Measurements from ENCODE around the gene CRYGS.
A peak's percentile ranks its signal among the peaks of the same experiment; 100 is the strongest.
"Not testable (repeated sequence)": the region's sequence is repeated elsewhere in the genome, so short reads cannot be mapped to it uniquely, and the experiment has no call there.

Gene CRYGS

DNA sequence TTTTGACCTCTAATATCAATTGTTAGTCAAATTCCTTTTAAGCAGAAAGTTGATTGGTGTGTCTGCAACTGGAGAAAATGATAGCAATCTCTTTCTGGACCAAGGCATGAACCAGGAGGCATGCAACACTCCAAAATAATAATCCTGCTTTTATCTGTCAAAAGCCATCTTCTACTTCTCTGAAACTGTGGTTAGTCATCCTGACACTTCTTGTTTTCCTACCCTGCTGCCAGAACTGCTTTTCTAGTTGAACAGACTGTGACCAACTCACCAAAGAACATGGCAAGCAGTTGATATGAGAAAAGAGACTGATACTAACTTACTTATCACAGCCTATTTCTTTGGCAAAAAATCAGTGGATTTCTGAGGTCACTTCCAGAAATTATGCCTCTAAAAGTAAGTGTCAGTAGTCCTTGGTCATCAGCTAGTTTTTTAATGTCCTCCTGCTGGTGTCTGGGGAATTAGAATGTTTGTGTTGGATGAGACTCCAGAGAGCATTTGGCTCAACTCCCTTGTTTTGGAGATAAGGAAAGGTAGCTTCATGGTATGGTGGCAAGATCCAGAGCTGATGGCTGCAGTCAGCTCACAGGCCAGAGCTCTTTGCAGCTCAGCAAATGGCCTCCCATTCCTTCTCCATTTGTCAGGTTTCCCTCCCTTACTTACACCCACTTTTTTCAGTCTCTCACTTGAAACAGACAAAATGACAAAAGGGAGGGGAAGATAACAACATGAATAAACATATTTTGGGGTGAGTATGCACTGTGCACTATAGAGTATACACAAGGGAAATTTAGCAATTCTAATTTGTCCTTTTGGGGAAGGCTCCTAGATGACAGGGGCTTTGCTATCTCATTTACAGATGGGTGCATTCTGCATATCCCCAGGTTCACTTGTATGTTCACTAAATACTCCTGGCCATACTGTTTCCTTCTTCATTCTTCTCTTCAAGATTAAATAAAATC, 7.0 kb downstream of the CRYGS start:
- Histone ChIP-seq H3K9me3 (ENCODE audit: control insufficient read depth, insufficient read depth, low read length) (no peaks in the 10 kb centered on the region), H3K4me3 (ENCODE audit: low read length) (no peak overlapping the region), H3K4me2 (ENCODE audit: low read length) (no peak overlapping the region), H3K9me2 (replicated peaks; ENCODE audit: control insufficient read depth, low read length) (no peaks in the 10 kb centered on the region), H3K4me1 (ENCODE audit: control insufficient read depth, low read length) (peaks cover 42% of the 10 kb centered on the region), H4K20me1 (ENCODE audit: control insufficient read depth, insufficient read depth, low read depth, low read length) (no peaks in the 10 kb centered on the region), H3K36me3 (ENCODE audit: control insufficient read depth, low read length) (no peaks in the 10 kb centered on the region), H3K27ac (ENCODE audit: low read depth, low read length) (no peak overlapping the region), H3F3A (ENCODE audit: control insufficient read depth, insufficient read depth) (peaks cover 18% of the 10 kb centered on the region), H3K27me3 (ENCODE audit: control insufficient read depth, low read length) (no peaks in the 10 kb centered on the region), H3K79me2 (ENCODE audit: control insufficient read depth, low read length) (no peaks in the 10 kb centered on the region)
- TF ChIP-seq EZH2phosphoT487 (IDR thresholded peaks at IDR 0.05; ENCODE audit: borderline replicate concordance, low read length) = no peak
- TF ChIP-seq, protein P1, sequence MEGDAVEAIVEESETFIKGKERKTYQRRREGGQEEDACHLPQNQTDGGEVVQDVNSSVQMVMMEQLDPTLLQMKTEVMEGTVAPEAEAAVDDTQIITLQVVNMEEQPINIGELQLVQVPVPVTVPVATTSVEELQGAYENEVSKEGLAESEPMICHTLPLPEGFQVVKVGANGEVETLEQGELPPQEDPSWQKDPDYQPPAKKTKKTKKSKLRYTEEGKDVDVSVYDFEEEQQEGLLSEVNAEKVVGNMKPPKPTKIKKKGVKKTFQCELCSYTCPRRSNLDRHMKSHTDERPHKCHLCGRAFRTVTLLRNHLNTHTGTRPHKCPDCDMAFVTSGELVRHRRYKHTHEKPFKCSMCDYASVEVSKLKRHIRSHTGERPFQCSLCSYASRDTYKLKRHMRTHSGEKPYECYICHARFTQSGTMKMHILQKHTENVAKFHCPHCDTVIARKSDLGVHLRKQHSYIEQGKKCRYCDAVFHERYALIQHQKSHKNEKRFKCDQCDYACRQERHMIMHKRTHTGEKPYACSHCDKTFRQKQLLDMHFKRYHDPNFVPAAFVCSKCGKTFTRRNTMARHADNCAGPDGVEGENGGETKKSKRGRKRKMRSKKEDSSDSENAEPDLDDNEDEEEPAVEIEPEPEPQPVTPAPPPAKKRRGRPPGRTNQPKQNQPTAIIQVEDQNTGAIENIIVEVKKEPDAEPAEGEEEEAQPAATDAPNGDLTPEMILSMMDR (IDR thresholded peaks at IDR 0.05; ENCODE audit: low read depth, low read length, poor library complexity, severe bottlenecking) = no peak

DNA sequence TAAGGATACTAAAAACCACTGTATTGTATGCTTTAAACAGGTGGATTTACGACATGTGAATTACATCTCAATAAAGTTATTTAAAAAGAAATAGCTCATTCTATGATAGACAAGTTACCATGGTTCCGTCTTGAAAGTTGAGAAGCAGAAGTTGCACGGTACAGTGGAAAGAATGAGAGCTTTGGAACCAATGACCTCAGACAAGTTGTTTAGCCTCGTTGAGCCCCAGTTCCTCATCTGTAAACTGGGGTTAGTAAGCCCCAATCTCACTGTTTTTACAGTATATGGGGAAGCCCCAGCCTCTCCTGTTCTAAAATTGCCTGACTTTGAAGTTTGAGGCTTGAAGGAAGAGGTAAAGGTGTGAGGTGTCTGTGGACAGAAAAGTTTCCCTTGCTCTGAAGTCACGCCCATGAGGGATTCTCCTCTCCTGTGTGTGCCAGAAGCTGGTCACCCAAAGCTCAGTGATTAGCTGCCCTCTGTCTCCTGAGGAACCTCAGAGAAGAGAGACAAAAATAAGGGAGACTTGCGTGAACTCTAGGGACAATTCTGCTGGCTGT, 10.0 kb downstream of the CRYGS start:
- Histone ChIP-seq H3K4me2 (ENCODE audit: low read length) (peak overlapping the region; percentile 92), H3K9me2 (replicated peaks; ENCODE audit: control insufficient read depth, low read length) (no peaks in the 10 kb centered on the region), H3K9me3 (ENCODE audit: control insufficient read depth, insufficient read depth, low read length) (no peaks in the 10 kb centered on the region), H3F3A (ENCODE audit: control insufficient read depth, insufficient read depth) (peaks cover 19% of the 10 kb centered on the region), H3K4me1 (ENCODE audit: control insufficient read depth, low read length) (peaks cover 67% of the 10 kb centered on the region), H3K79me2 (ENCODE audit: control insufficient read depth, low read length) (no peaks in the 10 kb centered on the region), H3K4me3 (ENCODE audit: low read length) (peak overlapping the region; percentile 38), H3K27ac (ENCODE audit: low read depth, low read length) (peak overlapping the region; percentile 88), H3K27me3 (ENCODE audit: control insufficient read depth, low read length) (no peaks in the 10 kb centered on the region), H4K20me1 (ENCODE audit: control insufficient read depth, insufficient read depth, low read depth, low read length) (no peaks in the 10 kb centered on the region), H3K36me3 (ENCODE audit: control insufficient read depth, low read length) (no peaks in the 10 kb centered on the region)
- TF ChIP-seq, protein P1 (IDR thresholded peaks at IDR 0.05; ENCODE audit: low read depth, low read length, poor library complexity, severe bottlenecking) = no peak
- TF ChIP-seq EZH2phosphoT487 (IDR thresholded peaks at IDR 0.05; ENCODE audit: borderline replicate concordance, low read length) = no peak

DNA sequence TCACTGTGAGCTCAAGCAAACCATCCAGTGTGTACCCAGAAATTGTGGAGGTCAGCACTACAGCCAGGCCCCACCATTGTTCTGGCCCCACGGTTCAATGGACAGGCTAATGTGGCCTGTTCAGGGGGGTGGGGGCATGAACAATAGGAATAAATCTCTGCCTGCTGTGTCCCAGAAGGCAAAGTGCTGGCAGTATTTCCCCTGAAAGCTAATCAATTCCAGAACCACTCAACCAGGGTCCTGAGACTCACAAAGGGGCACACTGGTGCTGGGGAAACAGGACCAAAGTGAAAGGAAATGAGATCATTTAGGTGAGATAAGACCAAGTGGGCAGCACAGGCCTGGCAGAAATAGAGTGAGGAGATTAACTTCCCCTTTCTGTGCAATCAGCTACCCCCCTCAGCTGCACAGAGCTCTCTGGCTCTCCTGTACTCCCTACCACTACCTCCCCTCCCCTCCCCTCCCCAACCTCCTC, 11.5 kb downstream of the CRYGS start:
- H3K4me1 ChIP-seq (ENCODE audit: control insufficient read depth, low read length) = peaks cover 79% of the 10 kb centered on the region
- H3K4me2 ChIP-seq (ENCODE audit: low read length) = peak overlapping the region; percentile 92
- H3K27me3 ChIP-seq (ENCODE audit: control insufficient read depth, low read length) = no peaks in the 10 kb centered on the region
- TF ChIP-seq, protein P1 (IDR thresholded peaks at IDR 0.05; ENCODE audit: low read depth, low read length, poor library complexity, severe bottlenecking) = no peak
- no peak for TF ChIP-seq EZH2phosphoT487 (IDR thresholded peaks at IDR 0.05; ENCODE audit: borderline replicate concordance, low read length)
- no peaks in the 10 kb centered on the region for H3K79me2 ChIP-seq (ENCODE audit: control insufficient read depth, low read length)
- no peaks in the 10 kb centered on the region for H3K9me2 ChIP-seq (replicated peaks; ENCODE audit: control insufficient read depth, low read length)
- peak overlapping the region; percentile 65 for H3K4me3 ChIP-seq (ENCODE audit: low read length)
- H3K9me3 ChIP-seq (ENCODE audit: control insufficient read depth, insufficient read depth, low read length) = no peaks in the 10 kb centered on the region
- H3K36me3 ChIP-seq (ENCODE audit: control insufficient read depth, low read length) = no peaks in the 10 kb centered on the region
- H3K27ac ChIP-seq (ENCODE audit: low read depth, low read length) = peak overlapping the region; percentile 88
- H3F3A ChIP-seq (ENCODE audit: control insufficient read depth, insufficient read depth) = peaks cover 22% of the 10 kb centered on the region
- no peaks in the 10 kb centered on the region for H4K20me1 ChIP-seq (ENCODE audit: control insufficient read depth, insufficient read depth, low read depth, low read length)

DNA sequence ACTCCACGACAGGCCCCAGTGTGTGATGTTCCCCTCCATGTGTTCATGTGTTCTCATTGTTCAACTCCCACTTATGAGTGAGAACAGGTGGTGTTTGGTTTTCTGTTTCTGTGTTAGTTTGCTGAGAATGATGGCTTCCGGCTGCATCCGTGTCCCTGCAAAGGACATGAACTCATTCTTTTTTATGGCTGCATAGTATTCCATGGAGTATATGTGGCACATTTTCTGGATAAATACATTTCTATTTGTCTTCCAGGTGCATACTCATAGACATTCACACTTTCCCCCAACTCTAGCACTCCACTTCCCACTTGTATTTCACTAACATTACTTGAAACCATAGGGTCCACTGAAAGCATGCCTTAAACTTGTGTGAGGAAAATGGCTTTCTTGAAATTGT, 12.5 kb downstream of the CRYGS start:
- Histone ChIP-seq H3K4me3 (ENCODE audit: low read length) (peak overlapping the region; percentile 65; the same call in 1 of the 2 replicates), H3K4me1 (ENCODE audit: control insufficient read depth, low read length) (peaks cover 89% of the 10 kb centered on the region), H3K4me2 (ENCODE audit: low read length) (peak overlapping the region; percentile 92), H3K27ac (ENCODE audit: low read depth, low read length) (peak overlapping the region; percentile 88), H3F3A (ENCODE audit: control insufficient read depth, insufficient read depth) (peaks cover 30% of the 10 kb centered on the region)
- H3K79me2 ChIP-seq (ENCODE audit: control insufficient read depth, low read length); H3K9me2 ChIP-seq (replicated peaks; ENCODE audit: control insufficient read depth, low read length); H3K9me3 ChIP-seq (ENCODE audit: control insufficient read depth, insufficient read depth, low read length); H4K20me1 ChIP-seq (ENCODE audit: control insufficient read depth, insufficient read depth, low read depth, low read length); H3K36me3 ChIP-seq (ENCODE audit: control insufficient read depth, low read length); H3K27me3 ChIP-seq (ENCODE audit: control insufficient read depth, low read length): not testable (repeated sequence)
